ENCODE results near the gene SREBF2.

Gene SREBF2

DNA sequence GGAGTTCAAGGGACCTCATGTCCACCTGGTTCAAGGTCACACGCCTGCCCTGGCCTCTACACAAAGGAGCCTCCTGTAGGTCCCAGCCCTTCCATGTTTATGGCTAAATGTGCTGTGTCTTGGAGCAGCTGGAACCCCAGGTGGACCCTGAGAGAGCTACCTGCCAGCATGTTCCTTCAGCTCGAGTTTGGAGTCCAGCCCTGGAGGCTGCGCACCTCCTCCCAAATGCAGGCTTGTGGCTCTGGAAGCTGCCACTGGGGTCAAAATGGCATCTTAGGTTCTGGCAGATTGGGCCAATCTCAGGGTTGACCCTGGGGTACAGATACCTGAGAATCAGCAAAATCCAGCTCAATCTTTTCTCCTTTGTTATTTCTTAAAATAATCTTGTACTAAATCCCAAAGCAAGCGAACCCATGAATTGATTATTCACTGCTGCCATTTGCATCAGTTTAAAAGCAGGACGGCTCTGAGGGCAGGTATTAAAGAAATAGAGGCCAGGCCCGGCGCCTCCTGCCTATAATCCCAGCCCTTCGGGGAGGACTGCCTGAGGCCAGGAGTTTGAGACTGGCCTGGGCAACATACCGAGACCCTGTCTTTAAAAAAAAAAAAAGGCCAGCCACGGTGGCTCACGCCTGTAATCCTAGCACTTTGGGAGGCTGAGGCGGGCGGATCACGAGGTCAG is 90.8 kb downstream of the SREBF2 start:
- DNase-seq: no peak

- peak; percentile 75 for DNase-seq
Measured at GRCh38 chr22:41925783-41926460, 93.0 kb downstream of the SREBF2 start.

GRCh38 chr22:41927813-41928212 is 94.9 kb downstream of the SREBF2 start:
- no peak for DNase-seq

- no peak for DNase-seq
Measured at GRCh38 chr22:41928593-41929417, 95.9 kb downstream of the SREBF2 start.

DNA sequence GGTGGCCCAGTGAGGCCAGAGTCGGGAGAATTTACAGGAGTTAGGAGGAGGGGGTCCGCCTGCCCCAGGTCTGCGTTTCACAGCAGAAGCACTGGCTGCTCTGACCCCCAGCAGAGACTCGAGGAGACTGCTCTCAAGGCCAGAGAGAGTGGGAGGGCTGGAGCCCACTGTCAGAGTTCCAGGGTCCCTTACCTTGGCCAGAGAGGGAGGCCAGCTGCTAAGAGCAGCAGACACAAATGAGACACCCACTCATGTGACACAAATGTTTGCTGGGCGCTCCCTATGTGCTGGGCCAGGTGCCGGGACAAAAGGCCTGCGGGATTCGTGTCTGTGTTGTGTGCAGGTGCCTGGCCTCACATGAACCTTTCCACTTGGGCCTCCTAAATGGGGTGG is 96.5 kb downstream of the SREBF2 start:
- no peak for DNase-seq

- DNase-seq: no peak
Measured at GRCh38 chr22:41931701-41932269, 98.9 kb downstream of the SREBF2 start.

DNA sequence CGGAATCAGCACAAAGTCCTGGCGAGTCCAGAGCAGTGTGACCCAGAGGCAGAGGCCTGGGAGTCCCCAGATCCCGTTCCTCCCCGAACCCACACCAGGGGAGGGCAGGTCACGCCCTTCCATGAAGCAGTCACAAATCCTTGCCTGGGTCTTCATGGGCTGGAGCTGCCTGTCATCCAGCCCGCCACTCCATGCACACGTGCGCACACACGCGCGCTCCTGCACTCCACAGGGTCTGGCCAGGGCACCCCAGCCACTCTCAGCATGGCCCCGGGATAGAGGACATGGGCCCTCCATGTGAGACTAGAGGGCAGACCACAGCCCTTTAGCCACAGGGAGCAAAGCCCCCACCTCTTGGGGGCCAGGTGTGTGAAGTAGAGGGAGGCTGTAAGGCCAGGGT is 99.4 kb downstream of the SREBF2 start:
- DNase-seq: no peak

- DNase-seq: no peak
Measured at GRCh38 chr22:41933411-41934177, 100.7 kb downstream of the SREBF2 start.

DNA sequence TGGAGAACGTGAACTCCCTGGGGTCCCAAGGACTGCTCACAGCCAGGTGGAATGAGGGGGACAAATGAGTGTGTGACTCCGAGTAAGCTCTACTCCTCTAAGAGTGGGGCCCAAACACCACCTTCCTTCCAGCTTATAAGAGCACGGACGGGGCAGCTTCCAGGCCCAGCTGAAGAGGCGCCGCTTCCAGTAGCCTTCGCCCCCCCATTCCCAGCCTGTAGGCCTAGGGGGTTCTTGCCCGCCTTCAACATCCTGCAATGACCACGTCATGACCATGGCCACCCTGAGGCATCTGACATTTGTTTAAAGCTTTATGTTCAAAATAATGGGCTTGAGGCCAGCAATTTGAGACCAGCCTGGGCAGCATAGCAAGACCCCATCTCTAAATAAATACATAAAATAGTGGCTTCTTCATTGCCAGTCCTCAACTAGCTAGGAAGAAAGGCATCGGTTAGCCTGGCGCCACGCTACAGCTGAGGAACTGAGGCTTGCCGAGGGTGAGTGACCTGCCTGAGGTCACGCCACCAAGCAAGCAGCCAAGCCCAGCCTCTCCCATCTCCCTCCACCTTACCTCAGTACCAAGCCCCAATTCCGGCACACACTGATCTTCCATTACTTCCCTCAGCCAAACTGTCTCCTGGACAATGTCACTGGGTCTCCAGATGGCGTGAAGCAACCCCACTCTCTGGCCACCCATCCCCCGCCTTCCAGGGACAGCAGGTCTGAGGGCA is 101.5 kb downstream of the SREBF2 start:
- DNase-seq: no peak

DNA sequence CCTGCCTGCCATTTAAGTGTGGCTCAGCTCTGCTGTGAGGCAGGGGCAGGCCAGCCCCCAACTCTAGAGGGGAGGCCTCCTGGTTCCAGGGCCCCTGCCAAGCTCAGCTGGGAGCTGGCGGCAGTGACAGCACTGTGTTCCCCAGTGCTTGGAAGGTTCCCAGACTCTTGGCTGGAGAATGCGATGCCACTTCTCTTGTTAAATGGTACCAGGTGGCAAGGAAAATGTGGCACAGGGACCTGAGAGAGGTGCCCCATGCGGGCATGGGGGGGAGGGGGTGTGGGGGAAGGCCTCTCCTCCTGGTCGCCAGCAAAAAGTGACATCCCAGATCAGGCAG is 102.1 kb downstream of the SREBF2 start:
- no peak for DNase-seq

GRCh38 chr22:41935509-41935908 is 102.6 kb downstream of the SREBF2 start:
- DNase-seq: no peak

DNA sequence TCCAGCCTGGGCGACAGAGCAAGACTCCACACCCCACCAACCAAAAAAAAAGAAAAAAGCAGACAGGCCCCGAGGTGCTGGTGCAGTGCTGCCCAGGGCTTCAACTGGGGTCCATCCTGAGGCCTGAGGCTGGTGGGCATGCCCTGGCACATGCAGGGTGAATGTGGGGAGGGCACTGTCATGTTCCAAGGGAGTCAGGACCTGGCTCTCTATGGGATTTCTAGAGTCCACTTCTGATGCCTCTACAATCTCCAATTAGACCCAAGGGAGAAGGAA is 103.9 kb downstream of the SREBF2 start:
- no peak for DNase-seq

- peak; percentile 97 for DNase-seq
Measured at GRCh38 chr22:41939981-41940831, 107.3 kb downstream of the SREBF2 start.

DNA sequence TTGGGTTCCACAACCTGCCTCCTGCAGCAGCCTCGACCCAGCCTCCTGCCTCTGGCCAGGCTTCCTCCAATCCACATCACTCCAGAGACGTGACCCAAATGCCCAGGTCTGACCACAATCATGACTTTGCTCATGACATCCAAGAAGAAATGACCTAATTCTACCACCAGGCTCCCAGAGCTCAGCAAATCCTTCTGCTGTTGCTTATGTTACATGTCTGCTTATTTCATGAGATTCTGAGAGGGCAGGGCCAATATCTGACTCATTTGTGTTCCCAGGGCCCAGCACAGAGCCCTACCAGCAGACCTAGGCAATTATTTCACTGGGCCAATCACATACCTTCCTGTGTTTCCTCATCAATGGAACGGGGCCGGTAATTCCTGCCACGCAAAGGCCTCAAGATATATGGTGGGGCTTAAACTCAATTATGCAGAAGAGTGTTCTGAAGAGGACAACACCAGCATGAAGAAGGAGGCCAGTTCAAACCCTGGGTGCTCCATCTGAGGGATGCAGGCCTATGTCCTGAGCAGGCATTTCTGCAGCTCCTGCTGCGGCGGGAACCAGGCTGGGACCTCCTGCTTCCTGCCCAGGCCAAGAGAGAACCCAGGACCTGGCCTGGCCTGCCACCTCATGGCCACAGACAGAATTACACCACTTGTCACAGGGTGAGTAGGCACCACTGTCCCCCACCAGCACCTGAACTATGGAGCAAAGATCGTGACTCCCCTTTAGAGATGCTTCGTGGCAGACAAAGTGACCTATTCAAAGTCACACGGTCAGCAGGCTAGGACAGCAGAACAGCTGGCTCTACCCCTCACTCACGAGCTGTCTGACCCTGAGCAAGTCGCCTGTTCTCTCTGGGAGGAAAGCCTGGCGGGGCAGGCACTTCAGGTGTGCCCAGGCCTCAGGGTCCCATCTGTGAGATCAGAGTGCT is 108.2 kb downstream of the SREBF2 start:
- peak; percentile 79 for DNase-seq

DNA sequence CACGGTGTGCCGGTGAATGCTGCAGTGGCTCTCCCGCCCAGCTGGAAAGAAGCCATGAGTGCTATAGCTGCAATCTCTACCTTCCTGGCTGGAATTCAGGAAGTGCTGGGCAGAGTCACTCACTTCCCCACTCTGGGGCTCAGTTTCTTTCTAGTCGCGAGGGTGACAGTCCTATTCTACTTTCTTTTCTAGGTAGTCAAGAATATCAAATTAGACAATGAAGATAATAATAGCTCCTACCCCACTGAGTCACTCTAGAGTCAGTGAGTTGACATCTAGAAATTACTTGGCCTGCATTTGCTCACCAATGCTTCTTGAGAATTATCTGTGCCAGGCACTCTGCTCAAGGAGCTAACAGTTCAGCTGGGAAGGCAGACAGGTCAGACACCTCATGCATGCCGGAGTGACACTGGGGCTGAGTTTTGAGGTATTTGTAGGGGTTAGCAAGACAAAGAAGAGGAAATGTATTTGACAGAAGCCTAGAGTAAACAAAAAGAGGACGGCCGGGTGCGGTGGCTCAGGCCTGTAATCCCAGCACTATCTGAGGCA is 110.8 kb downstream of the SREBF2 start:
- no peak for DNase-seq

DNA sequence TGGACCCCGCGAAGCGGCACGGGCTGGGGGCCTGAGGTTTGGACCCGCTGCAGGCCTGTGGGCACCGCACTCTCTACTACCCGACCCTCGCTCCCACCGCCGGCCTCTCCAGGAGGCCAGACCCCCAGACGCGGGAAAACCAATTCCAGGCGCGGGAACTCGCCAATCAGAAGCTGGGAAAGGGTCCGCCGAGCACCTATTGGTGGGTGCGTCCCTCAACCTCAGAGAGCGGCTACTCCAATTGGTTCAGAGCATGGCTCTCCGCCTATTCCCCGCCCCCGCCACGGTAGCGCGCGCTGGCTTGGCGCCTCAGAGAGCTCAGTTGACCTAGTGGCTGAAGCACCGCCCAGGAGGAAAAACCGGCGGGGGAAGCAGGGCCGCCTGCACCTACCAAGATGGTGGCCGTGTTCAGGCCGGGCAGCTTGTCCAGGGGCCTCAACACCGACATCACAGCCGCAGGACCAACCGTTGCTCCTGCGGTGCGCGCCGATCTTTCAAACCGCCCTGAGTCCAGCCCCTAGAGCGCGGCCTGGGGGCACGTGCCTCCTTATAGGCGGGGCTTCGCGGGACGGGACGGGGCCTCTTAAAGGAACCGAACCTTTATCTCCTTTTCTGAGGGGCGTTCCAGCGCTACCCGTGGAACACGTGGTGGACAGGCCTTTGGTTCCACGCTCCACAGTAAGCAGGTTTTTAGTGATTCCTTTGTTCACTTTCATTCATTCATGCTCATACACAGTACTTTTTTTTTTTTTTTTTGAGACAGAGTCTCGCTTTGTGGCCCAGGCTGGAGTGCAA is 113.9 kb downstream of the SREBF2 start, which contains the start of gene CENPM:
CENPM (minus strand) TSS at position 524 of the 795 bp plus-strand sequence; CDS start at position 448, 76 bp downstream.
- peak; percentile 92 for DNase-seq

- no peak for DNase-seq
Measured at GRCh38 chr22:41947424-41948080, 114.6 kb downstream of the SREBF2 start.

DNA sequence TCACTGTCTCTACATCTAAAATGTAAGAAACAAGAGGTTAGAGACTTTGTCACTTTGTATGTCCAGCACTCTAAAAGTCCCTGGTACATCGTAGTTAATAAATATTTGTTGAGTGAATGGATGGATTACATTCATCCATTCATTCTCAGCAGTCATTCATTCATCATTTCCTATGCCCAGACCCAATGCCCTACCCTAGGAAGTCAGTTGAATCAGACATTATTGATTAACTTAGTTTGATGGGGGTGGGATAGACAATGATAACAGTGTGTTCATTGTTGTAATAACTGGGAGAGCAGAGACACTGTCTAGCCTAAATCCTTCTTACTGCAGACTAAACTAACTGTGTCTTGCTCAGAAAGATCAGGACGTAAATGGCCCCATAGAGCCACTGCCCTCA is 115.2 kb downstream of the SREBF2 start:
- no peak for DNase-seq
